PFSK-1 (cell line): ENCODE data around the gene SFRP5.

ENCODE experiments used
- POLR2AphosphoS5 ChIP-seq: IDR thresholded peaks from 2 replicates; pipeline ENCODE4 v1.6.1; 2012; ENCODE audit warnings: low read depth, mild to moderate bottlenecking, control low read depth, low read length, moderate library complexity
- REST ChIP-seq, 2 experiments: IDR thresholded peaks; 2 replicates each; pipeline versions ENCODE4 v1.6.1 to v1.8.0; 2011 to 2012; ENCODE audit warnings: low read depth in 2 of 2, low read length in 2 of 2, control low read depth in 1 of 2, inconsistent platforms in 1 of 2, mild to moderate bottlenecking in 1 of 2, moderate library complexity in 1 of 2; ENCODE audit not compliant: insufficient read depth in 1 of 2

GRCh38 chr10:97726636-97727178 lies 45.1 kb downstream of the SFRP5 start:
- TF ChIP-seq REST (IDR thresholded peaks at IDR 0.05; ENCODE audit: insufficient read depth in 1 of 2, low read depth in 2 of 2, low read length in 2 of 2) (no peak), POLR2AphosphoS5 (no peak)
